Jurkat, Clone E6-1 (cell line): ENCODE data around the gene SLC39A6.
"Not testable (repeated sequence)": the region's sequence is repeated elsewhere in the genome, so short reads cannot be mapped to it uniquely, and the experiment has no call there.

Source experiments
- DNase-seq: peaks from one replicate; pipeline ENCODE4 v3.0.0-alpha.2; 2011; ENCODE audit warnings: low read depth, low spot score
- H3K4me3 ChIP-seq: 2 replicates; pipeline ENCODE4 v1.5.1; 2011; ENCODE audit warnings: mild to moderate bottlenecking, low read length, control low read depth, moderate library complexity

The SLC39A6 gene

DNA sequence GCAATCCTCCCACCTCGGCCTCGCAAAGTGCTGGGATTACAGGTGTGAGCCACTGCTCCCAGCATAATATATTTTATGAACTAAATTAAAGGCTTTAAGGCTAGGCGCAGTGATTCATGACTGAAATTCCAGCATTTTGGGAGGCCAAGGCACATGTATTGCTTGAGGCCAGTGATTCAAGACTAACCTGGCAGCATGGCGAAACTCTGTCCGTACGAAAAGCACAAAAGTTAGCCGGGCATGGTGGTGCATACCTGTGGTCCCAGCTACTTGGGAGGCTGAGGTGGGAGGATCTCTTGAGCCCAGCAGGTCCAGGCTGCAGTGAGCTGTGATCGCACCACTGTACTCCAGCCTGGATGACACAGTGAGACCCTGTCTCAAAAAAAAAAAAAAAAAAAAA lies 56.7 kb downstream of the SLC39A6 start:
- not testable (repeated sequence) for H3K4me3 ChIP-seq, DNase-seq

DNA sequence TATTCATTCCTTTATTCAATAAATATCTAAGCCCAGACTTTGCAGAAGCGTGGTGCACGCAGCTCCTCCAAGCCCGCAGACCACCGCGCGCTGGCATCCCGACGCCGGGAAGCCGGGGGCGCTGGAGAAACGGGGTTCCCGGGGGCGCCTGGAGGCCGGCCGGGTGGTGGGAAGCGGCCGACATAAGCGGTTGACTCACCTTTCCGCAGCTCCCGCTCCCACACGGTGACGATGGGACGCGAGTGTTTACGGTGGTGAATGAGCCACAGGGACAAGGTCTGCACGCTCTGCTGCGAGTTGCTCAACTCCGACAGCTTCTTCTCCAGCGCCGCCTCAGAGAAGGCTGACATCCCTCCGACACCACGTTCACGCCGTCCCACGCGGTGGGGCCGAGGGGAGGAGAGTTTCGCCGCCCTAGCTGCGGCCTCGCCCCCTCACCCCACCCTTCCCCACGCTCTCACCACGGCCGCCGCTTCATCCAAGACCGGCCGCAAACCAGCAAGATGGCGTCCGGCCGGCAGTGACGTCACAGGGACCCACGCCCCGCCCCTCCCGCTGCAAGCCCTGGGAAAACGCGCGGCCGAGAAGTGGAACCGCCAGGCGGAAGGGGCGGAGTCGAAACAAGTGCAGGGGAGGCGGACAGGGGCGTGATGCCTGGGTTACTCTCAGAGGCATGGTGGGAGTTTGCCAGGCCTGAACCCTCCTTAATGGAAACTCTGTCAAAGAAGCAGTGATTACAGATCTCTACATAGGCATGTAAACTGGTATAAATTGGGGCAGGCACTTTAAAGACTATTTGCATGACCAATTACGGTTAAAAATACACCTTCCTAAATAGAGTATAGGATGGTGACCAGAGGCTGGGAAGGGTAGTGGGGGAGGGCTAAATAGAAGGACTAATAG lies 61.8 kb downstream of the SLC39A6 start, which contains the start of gene RPRD1A:
Gene RPRD1A (minus strand): TSS at position 505 of the 903 bp plus-strand sequence. CDS start 155 bp downstream, at position 350.
- peak; percentile 88 for DNase-seq

DNA sequence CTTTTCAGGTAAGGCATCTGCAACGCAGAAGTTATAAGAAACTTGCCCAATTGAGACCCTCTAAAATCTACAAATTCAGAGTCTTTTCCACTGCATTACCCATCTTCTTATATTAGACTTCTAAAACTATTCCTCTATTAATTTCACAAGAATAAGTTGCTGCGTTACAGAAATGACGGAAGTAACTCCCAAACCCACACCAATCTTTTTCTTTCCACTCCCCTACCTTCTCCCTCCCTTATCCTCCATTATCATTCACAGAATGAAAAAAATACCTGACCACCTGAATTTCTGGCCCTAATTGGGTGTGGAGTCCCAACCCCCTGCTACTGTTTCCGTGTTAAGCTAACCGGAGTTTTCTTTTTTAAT lies 62.5 kb downstream of the SLC39A6 start:
- no peak for DNase-seq
- peak overlapping the region; percentile 92 for H3K4me3 ChIP-seq

More for the DNA sequence above, 61.8 kb downstream of the SLC39A6 start, which contains the start of gene RPRD1A:
- H3K4me3 ChIP-seq, result peak within 1 kb of the TSS; percentile 92

DNA sequence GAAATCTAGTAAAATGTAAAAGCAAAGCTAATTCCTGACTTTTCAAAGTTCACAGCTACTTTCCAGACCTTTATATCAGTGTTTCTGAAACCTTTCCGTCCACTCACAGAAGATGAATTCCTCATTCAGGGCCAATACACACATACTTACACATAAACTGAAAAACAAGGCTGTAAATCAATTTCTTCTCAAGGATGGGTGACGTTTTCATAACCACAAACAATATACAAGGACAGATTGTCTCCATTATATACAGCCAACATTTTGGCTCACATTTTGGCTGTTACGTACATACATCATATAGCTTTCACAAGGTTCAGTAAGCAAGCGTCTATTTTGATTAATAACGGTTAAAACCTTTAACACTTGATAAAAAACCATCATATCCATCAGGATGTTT lies 63.1 kb downstream of the SLC39A6 start:
- peak overlapping the region; percentile 92 for H3K4me3 ChIP-seq
- no peak for DNase-seq

DNA sequence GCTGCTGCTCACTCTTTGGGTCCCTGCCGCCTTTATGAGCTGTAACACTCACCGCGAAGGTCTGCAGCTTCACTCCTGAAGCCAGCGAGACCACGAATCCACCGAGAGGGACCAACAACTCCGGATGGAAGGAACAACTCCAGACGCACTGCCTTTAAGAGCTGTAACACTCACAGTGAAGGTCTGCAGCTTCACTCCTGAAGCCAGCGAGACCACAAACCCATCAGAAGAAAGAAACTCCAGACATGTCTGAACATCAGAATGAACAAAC lies 64.4 kb downstream of the SLC39A6 start:
- not testable (repeated sequence) for DNase-seq, H3K4me3 ChIP-seq

DNA sequence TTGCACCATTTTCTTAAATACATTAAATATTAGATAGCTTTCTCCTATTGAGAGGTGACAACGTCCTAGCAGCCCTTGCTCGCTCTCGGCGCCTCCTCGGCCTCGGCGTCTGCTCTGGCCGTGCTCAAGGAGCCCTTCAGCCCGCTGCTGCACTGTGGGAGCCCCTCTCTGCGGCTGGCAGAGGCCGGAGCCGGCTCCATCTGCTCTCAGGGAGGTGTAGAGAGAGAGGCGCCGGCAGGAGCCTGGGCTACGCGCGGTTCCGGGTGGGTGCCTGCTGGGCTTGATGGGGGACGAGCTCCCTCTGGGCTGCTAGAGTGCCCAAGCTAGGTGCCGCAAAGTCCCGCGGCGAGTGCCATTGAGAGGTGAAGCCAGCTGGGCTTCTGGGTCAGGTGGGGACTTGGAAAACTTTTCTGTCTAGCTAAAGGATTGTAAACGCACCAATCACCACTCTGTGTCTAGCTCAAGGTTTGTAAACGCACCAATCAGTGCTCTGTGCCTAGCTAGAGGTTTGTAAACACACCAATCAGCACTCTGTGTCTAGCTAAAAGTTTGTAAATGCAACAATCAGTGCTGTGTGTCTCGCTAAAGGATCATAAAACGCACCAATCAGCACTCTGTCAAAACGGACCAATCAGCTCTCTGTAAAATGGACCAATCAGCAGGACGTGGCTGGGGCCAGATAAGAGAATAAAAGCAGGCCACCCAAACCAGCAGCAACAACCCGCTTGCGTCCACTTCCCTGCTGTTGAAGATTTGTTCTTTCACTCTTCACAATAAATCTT lies 64.9 kb downstream of the SLC39A6 start:
- H3K4me3 ChIP-seq, result no peak overlapping the region
- no peak for DNase-seq

DNA sequence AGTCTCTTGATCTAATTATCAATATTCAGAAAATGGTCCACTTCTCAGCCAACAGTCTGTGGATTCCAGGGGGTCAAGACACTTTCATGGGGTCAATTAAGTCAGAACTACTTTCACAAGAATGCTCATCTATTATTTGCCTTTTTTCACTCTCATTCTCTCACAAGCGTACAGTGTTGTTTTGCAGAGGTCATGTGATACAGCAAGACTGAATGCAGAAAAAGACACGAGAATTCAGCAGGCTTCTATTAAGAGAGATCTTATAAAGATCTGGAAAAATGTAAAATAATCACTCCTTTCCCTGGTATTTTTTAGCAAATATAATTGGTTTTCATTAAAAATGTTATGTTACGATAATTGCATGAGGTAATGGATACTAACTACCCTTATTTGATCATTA lies 70.5 kb downstream of the SLC39A6 start:
- no peak overlapping the region for H3K4me3 ChIP-seq
- no peak for DNase-seq
